Osteocyte (in vitro differentiated cells): ENCODE results near the gene PDCD11. TPM values are rescaled to one million over a fixed set of nuclear protein-coding genes. Genes with fewer than 3 reads are reported as not detected.

Experiments
- DNase-seq: peaks from one replicate; pipeline ENCODE4 v3.0.0; 2021; ENCODE audit warnings: mixed read lengths; ENCODE audit not compliant: unreplicated experiment; ENCODE audit errors: extremely low spot score
- H3K27ac Mint-ChIP-seq: one replicate; pipeline ENCODE4 v1.8.0; 2021; ENCODE audit warnings: mild to moderate bottlenecking, mixed read lengths; ENCODE audit not compliant: unreplicated experiment
- H3K27me3 Mint-ChIP-seq: one replicate; pipeline ENCODE4 v1.8.0; 2021; ENCODE audit warnings: mixed read lengths; ENCODE audit not compliant: unreplicated experiment
- H3K36me3 Mint-ChIP-seq: one replicate; pipeline ENCODE4 v1.8.0; 2021; ENCODE audit warnings: mixed read lengths; ENCODE audit not compliant: unreplicated experiment
- H3K4me1 Mint-ChIP-seq: one replicate; pipeline ENCODE4 v1.8.0; 2021; ENCODE audit warnings: mixed read lengths; ENCODE audit not compliant: unreplicated experiment
- H3K4me3 Mint-ChIP-seq: one replicate; pipeline ENCODE4 v1.8.0; 2021; ENCODE audit warnings: mild to moderate bottlenecking, moderate library complexity, mixed read lengths; ENCODE audit not compliant: unreplicated experiment
- H3K9me3 Mint-ChIP-seq: one replicate; pipeline ENCODE4 v1.8.0; 2021; ENCODE audit warnings: mixed read lengths; ENCODE audit not compliant: unreplicated experiment
- CTCF ChIP-seq: fragments of 200-600 bp; sonication (generic); IDR thresholded peaks from 2 replicates; pipeline ENCODE4 v1.5.0; 2021; ENCODE audit warnings: antibody characterized with exemption, mild to moderate bottlenecking, moderate library complexity
- total RNA-seq: library from RNA; stranded (reverse); gene quantifications from 2 replicates; pipeline ENCODE4 v1.2.1, GENCODE V29; 2021

PDCD11 gene
- total RNA-seq, 1 donor from 2014 or later = 32.6 TPM

- Mint-ChIP-seq H3K36me3 (peaks cover 48% of the 10 kb centered on the region), H3K27ac (no peak overlapping the region), H3K4me3 (no peak overlapping the region), H3K9me3 (no peaks in the 10 kb centered on the region), H3K27me3 (no peaks in the 10 kb centered on the region), H3K4me1 (peaks cover 34% of the 10 kb centered on the region)
- no peak for TF ChIP-seq CTCF
- DNase-seq = no peak
These were observed 48.9 kb downstream of the PDCD11 start for GRCh38 chr10:103445366-103445765.

- Mint-ChIP-seq H3K27ac (no peak overlapping the region), H3K36me3 (peaks cover 47% of the 10 kb centered on the region), H3K9me3 (no peaks in the 10 kb centered on the region), H3K4me1 (peaks cover 40% of the 10 kb centered on the region), H3K27me3 (no peaks in the 10 kb centered on the region), H3K4me3 (no peak overlapping the region)
- no peak for TF ChIP-seq CTCF
- DNase-seq = no peak
These were observed 49.5 kb downstream of the PDCD11 start for GRCh38 chr10:103445767-103446567.

GRCh38 chr10:103447187-103447586, 50.8 kb downstream of the PDCD11 start:
- no peaks in the 10 kb centered on the region for H3K9me3 Mint-ChIP-seq
- H3K36me3 Mint-ChIP-seq = peaks cover 38% of the 10 kb centered on the region
- no peaks in the 10 kb centered on the region for H3K27me3 Mint-ChIP-seq
- TF ChIP-seq CTCF = no peak
- no peak for DNase-seq
- no peak overlapping the region for H3K27ac Mint-ChIP-seq
- peaks cover 41% of the 10 kb centered on the region for H3K4me1 Mint-ChIP-seq
- H3K4me3 Mint-ChIP-seq = no peak overlapping the region

- H3K4me3 Mint-ChIP-seq = no peak overlapping the region
- no peak for TF ChIP-seq CTCF
- H3K27ac Mint-ChIP-seq = peak overlapping the region; percentile 45
- H3K4me1 Mint-ChIP-seq = peaks cover 41% of the 10 kb centered on the region
- no peak for DNase-seq
- H3K9me3 Mint-ChIP-seq = no peaks in the 10 kb centered on the region
- H3K36me3 Mint-ChIP-seq = peaks cover 27% of the 10 kb centered on the region
- no peaks in the 10 kb centered on the region for H3K27me3 Mint-ChIP-seq
These were observed 52.3 kb downstream of the PDCD11 start for GRCh38 chr10:103448746-103449145.

- no peak for DNase-seq
- H3K4me3 Mint-ChIP-seq = no peak overlapping the region
- H3K9me3 Mint-ChIP-seq = no peaks in the 10 kb centered on the region
- peak overlapping the region; percentile 70 for H3K27ac Mint-ChIP-seq
- peaks cover 41% of the 10 kb centered on the region for H3K4me1 Mint-ChIP-seq
- no peaks in the 10 kb centered on the region for H3K27me3 Mint-ChIP-seq
- no peak for TF ChIP-seq CTCF
- peaks cover 20% of the 10 kb centered on the region for H3K36me3 Mint-ChIP-seq
These were observed 53.0 kb downstream of the PDCD11 start for GRCh38 chr10:103449208-103450144.
